ENCODE results near the gene MAP2K3. TPM values are rescaled to one million over a fixed set of nuclear protein-coding genes. Genes with fewer than 3 reads are reported as not detected.

MAP2K3 gene
- polyA plus RNA-seq, 1 donor from 2014 or later, result 5.3 TPM

- Histone ChIP-seq H3K9ac (ENCODE audit: low read length) (no peak overlapping the region), H2AFZ (ENCODE audit: low read depth, low read length) (no peak overlapping the region), H3K36me3 (ENCODE audit: insufficient read depth, low read length) (no peaks in the 10 kb centered on the region), H3K27me3 (ENCODE audit: insufficient read depth, low read depth, low read length) (no peaks in the 10 kb centered on the region), H3K4me2 (ENCODE audit: low read length) (no peak overlapping the region), H3K9me3 (ENCODE audit: low read length) (no peaks in the 10 kb centered on the region), H3K4me3 (ENCODE audit: low read length) (no peak overlapping the region), H4K20me1 (ENCODE audit: insufficient read depth) (no peaks in the 10 kb centered on the region), H3K27ac (ENCODE audit: low read length) (no peak overlapping the region), H3K79me2 (replicated peaks; ENCODE audit: insufficient read depth, low read length) (no peaks in the 10 kb centered on the region), H3K9me2 (ENCODE audit: insufficient read depth, low read length) (no peaks in the 10 kb centered on the region), H3F3A (ENCODE audit: insufficient read depth, low read length, poor library complexity, severe bottlenecking) (no peaks in the 10 kb centered on the region)
- TF ChIP-seq SMC3 (conservative IDR thresholded peaks at IDR 0.05; ENCODE audit: poor library complexity) (no peak), REST (IDR thresholded peaks at IDR 0.05; ENCODE audit: borderline replicate concordance) (no peak), CTCF (IDR thresholded peaks at IDR 0.05; ENCODE audit: poor library complexity, severe bottlenecking) (no peak), POLR2AphosphoS5 (IDR thresholded peaks at IDR 0.05) (no peak), EP300 (conservative IDR thresholded peaks at IDR 0.05; ENCODE audit: poor library complexity, severe bottlenecking) (no peak), TAF1 (IDR thresholded peaks at IDR 0.05; ENCODE audit: low read depth) (no peak), EZH2 (IDR thresholded peaks at IDR 0.05; ENCODE audit: borderline replicate concordance, insufficient read depth, low read length, poor library complexity, severe bottlenecking) (no peak), RAD21 (conservative IDR thresholded peaks at IDR 0.05) (no peak), MXI1 (conservative IDR thresholded peaks at IDR 0.05; ENCODE audit: poor library complexity, severe bottlenecking) (no peak)
Measured at GRCh38 chr17:21363776-21364642, 79.5 kb downstream of the MAP2K3 start.

Other genes with a start within 250 kb of the MAP2K3 start
- gene USP22, start 241.7 kb upstream of the MAP2K3 start, polyA plus RNA-seq, result 269 and 274 TPM in 2 replicates
- gene DHRS7B, start 157.7 kb upstream of the MAP2K3 start, polyA plus RNA-seq, result 35.8 and 48.9 TPM in 2 replicates
- gene TMEM11, start 70.5 kb upstream of the MAP2K3 start, polyA plus RNA-seq, result 22.9 and 24.6 TPM in 2 replicates
- gene NATD1, start 31.3 kb upstream of the MAP2K3 start, polyA plus RNA-seq, result 2.5 and 2.8 TPM in 2 replicates
- gene KCNJ12, start 91.6 kb downstream of the MAP2K3 start, polyA plus RNA-seq, result 1.3 and 2.7 TPM in 2 replicates

All from neural cell (in vitro differentiated cells).